ENCODE data around the gene ARID1B. TPM values are rescaled to one million over a fixed set of nuclear protein-coding genes. Genes with fewer than 3 reads are reported as not detected.
A peak's percentile ranks its signal among the peaks of the same experiment; 100 is the strongest.

Gene ARID1B
- total RNA-seq, 1 experiment from 2014 or later = 63.9 TPM

GRCh38 chr6:157235600-157236039, 458.4 kb downstream of the ARID1B start:
- no TSS peak for BruUV-seq (replicated peaks)
- peak overlapping the region; percentile 61 for H3K4me3 Mint-ChIP-seq (ENCODE audit: unreplicated experiment)
- no peaks in the 10 kb centered on the region for H3K9me3 Mint-ChIP-seq (ENCODE audit: unreplicated experiment)
- CTCF ChIA-PET = interaction anchor here (0.7 kb wide), 2 partner anchors 28 to 1536 kb away, joined by 3 to 4 read pairs; no protein-coding TSS in a partner anchor
- H3K27me3 Mint-ChIP-seq (ENCODE audit: insufficient read depth, unreplicated experiment) = peaks cover 21% of the 10 kb centered on the region
- POLR2A ChIA-PET = interaction anchor here (0.7 kb wide), 1 partner anchor 811 kb away, joined by 3 read pairs; no protein-coding TSS in a partner anchor
- TF ChIP-seq CTCF (IDR thresholded peaks at IDR 0.05; ENCODE audit: unreplicated experiment) = peak; percentile 20
- DNase-seq (ENCODE audit: unreplicated experiment) = no peak
- no peak overlapping the region for H3K27ac Mint-ChIP-seq (ENCODE audit: low read depth, unreplicated experiment)
- H3K4me1 Mint-ChIP-seq (ENCODE audit: insufficient read depth, unreplicated experiment) = no peaks in the 10 kb centered on the region
- intact Hi-C loops (cut with micrococcal nuclease) = no loop called here
- no peaks in the 10 kb centered on the region for H3K36me3 Mint-ChIP-seq (ENCODE audit: insufficient read depth, unreplicated experiment)

- DNase-seq (ENCODE audit: unreplicated experiment) = no peak
- ChIA-PET POLR2A (no interaction called here), CTCF (no interaction called here)
- no TSS peak for BruUV-seq (replicated peaks)
- H3K9me3 Mint-ChIP-seq (ENCODE audit: unreplicated experiment) = no peaks in the 10 kb centered on the region
- H3K4me1 Mint-ChIP-seq (ENCODE audit: insufficient read depth, unreplicated experiment) = no peaks in the 10 kb centered on the region
- peaks cover 21% of the 10 kb centered on the region for H3K27me3 Mint-ChIP-seq (ENCODE audit: insufficient read depth, unreplicated experiment)
- intact Hi-C loops (cut with micrococcal nuclease) = no loop called here
- H3K4me3 Mint-ChIP-seq (ENCODE audit: unreplicated experiment) = peak overlapping the region; percentile 61
- TF ChIP-seq CTCF (IDR thresholded peaks at IDR 0.05; ENCODE audit: unreplicated experiment) = no peak
- H3K36me3 Mint-ChIP-seq (ENCODE audit: insufficient read depth, unreplicated experiment) = no peaks in the 10 kb centered on the region
- H3K27ac Mint-ChIP-seq (ENCODE audit: low read depth, unreplicated experiment) = no peak overlapping the region
Measured at GRCh38 chr6:157236040-157236725, 459.0 kb downstream of the ARID1B start.

- POLR2A ChIA-PET = no interaction called here
- H3K27me3 Mint-ChIP-seq (ENCODE audit: insufficient read depth, unreplicated experiment) = peaks cover 21% of the 10 kb centered on the region
- BruUV-seq (replicated peaks) = no TSS peak
- H3K4me3 Mint-ChIP-seq (ENCODE audit: unreplicated experiment) = no peak overlapping the region
- intact Hi-C loops (cut with micrococcal nuclease) = no loop called here
- H3K9me3 Mint-ChIP-seq (ENCODE audit: unreplicated experiment) = no peaks in the 10 kb centered on the region
- no peaks in the 10 kb centered on the region for H3K36me3 Mint-ChIP-seq (ENCODE audit: insufficient read depth, unreplicated experiment)
- DNase-seq (ENCODE audit: unreplicated experiment) = no peak
- no peak for TF ChIP-seq CTCF (IDR thresholded peaks at IDR 0.05; ENCODE audit: unreplicated experiment)
- no peak overlapping the region for H3K27ac Mint-ChIP-seq (ENCODE audit: low read depth, unreplicated experiment)
- no peaks in the 10 kb centered on the region for H3K4me1 Mint-ChIP-seq (ENCODE audit: insufficient read depth, unreplicated experiment)
- CTCF ChIA-PET = no interaction called here
Measured at GRCh38 chr6:157238346-157238745, 461.2 kb downstream of the ARID1B start.

DNA sequence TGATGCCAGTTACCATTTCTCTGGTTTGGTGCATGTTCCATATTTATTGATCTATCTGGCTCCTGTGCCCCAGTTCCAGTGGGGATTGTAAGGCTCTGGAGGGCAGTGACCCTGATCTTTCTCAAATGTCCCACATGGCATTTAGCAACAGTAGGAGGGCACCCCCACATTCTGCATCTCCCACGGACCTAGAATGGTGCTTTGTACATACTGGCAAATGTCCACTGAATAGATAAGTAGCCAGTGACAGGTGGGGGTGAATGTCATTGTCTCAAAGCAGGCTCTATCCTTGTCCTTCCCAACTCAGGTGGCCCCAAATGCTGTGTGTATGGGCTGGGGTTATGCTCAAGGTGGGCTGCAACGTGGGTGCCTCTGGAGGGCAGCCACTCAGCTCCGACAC, 462.0 kb downstream of the ARID1B start:
- no peak for DNase-seq (ENCODE audit: unreplicated experiment)
- Mint-ChIP-seq H3K27ac (ENCODE audit: low read depth, unreplicated experiment) (no peak overlapping the region), H3K4me1 (ENCODE audit: insufficient read depth, unreplicated experiment) (peaks cover 1% of the 10 kb centered on the region), H3K4me3 (ENCODE audit: unreplicated experiment) (no peak overlapping the region), H3K9me3 (ENCODE audit: unreplicated experiment) (no peaks in the 10 kb centered on the region), H3K36me3 (ENCODE audit: insufficient read depth, unreplicated experiment) (no peaks in the 10 kb centered on the region), H3K27me3 (ENCODE audit: insufficient read depth, unreplicated experiment) (peaks cover 21% of the 10 kb centered on the region)
- CTCF ChIA-PET = no interaction called here
- TF ChIP-seq CTCF (IDR thresholded peaks at IDR 0.05; ENCODE audit: unreplicated experiment) = no peak
- intact Hi-C loops (cut with micrococcal nuclease) = no loop called here
- no TSS peak for BruUV-seq (replicated peaks)
- POLR2A ChIA-PET = no interaction called here

Data from MCF 10A (cell line).